Ovary (tissue), 3 donors: ENCODE measurements around the gene PRKCH.

Experiments
- EP300 ChIP-seq: sonication (generic); formaldehyde crosslinking; IDR thresholded peaks from one replicate; pipeline ENCODE4 v1.6.1; 2017; ENCODE audit warnings: antibody characterized with exemption
- POLR2A ChIP-seq: fragments of 450-650 bp; IDR thresholded peaks from one replicate; pipeline ENCODE4 v1.6.1; 2017; ENCODE audit warnings: antibody characterized with exemption, mild to moderate bottlenecking, moderate library complexity
- TF ChIP-seq, protein P1 (sequence below), 3 donors: fragments of 450-650 bp in 2 of 3; fragments of 200-600 bp in 1 of 3; IDR thresholded peaks; one replicate each; pipeline versions ENCODE4 v1.5.1 to v1.8.0; 2016 to 2022; ENCODE audit warnings: antibody characterized with exemption in 3 of 3, mild to moderate bottlenecking in 1 of 3
- donor health status: DM: no; HTN: no; CAD: no.

DNA sequence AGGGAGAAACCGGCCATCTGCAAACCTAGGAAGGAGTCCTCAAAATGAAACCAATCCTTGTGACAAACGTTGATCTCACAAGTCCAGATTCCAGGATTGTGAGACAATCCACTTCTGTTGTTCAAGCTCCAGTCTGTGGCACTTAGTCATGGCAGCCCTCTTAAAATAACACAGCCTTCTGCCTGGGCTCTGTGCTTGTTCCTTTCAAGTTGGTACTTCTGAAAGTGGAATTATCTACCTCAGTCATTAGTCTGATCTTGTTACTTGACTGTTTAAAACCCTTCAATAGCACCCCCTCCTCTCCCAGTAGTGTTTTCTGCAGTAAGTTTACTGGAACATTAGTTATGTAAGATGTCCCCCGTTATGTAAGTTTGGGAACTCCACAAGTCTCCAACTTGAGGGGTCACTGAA lies 263.0 kb downstream of the PRKCH start:
- TF ChIP-seq POLR2A (no peak), EP300 (no peak)
- TF ChIP-seq, protein P1, sequence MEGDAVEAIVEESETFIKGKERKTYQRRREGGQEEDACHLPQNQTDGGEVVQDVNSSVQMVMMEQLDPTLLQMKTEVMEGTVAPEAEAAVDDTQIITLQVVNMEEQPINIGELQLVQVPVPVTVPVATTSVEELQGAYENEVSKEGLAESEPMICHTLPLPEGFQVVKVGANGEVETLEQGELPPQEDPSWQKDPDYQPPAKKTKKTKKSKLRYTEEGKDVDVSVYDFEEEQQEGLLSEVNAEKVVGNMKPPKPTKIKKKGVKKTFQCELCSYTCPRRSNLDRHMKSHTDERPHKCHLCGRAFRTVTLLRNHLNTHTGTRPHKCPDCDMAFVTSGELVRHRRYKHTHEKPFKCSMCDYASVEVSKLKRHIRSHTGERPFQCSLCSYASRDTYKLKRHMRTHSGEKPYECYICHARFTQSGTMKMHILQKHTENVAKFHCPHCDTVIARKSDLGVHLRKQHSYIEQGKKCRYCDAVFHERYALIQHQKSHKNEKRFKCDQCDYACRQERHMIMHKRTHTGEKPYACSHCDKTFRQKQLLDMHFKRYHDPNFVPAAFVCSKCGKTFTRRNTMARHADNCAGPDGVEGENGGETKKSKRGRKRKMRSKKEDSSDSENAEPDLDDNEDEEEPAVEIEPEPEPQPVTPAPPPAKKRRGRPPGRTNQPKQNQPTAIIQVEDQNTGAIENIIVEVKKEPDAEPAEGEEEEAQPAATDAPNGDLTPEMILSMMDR (IDR thresholded peaks at IDR 0.05) = no peak
